HG02885 (cell line): ENCODE measurements around the gene FAM53B.

Source experiments
- ATAC-seq: cut with Tn5 transposase; IDR thresholded peaks from one replicate; pipeline ENCODE4 v1.9.1; 2021; ENCODE audit warnings: mild to moderate bottlenecking; ENCODE audit not compliant: unreplicated experiment, poor library complexity

FAM53B gene

GRCh38 chr10:124603376-124604213, 140.6 kb downstream of the FAM53B start:
- no peak for ATAC-seq

- ATAC-seq: no peak
These were observed 141.4 kb downstream of the FAM53B start for GRCh38 chr10:124602646-124603365.

- ATAC-seq: no peak
These were observed 142.0 kb downstream of the FAM53B start for GRCh38 chr10:124602121-124602561.

GRCh38 chr10:124601431-124602120, 142.6 kb downstream of the FAM53B start:
- ATAC-seq: no peak

- no peak for ATAC-seq
These were observed 143.2 kb downstream of the FAM53B start for GRCh38 chr10:124601016-124601415.

- no peak for ATAC-seq
These were observed 143.9 kb downstream of the FAM53B start for GRCh38 chr10:124600051-124600880.

- no peak for ATAC-seq
These were observed 144.6 kb downstream of the FAM53B start for GRCh38 chr10:124599588-124600050.

GRCh38 chr10:124598773-124599587, 145.2 kb downstream of the FAM53B start:
- no peak for ATAC-seq

GRCh38 chr10:124598196-124598595, 146.0 kb downstream of the FAM53B start:
- no peak for ATAC-seq

GRCh38 chr10:124597846-124598165, 146.4 kb downstream of the FAM53B start:
- ATAC-seq: no peak

GRCh38 chr10:124596962-124597845, 147.0 kb downstream of the FAM53B start:
- ATAC-seq: no peak

GRCh38 chr10:124596116-124596785, 147.9 kb downstream of the FAM53B start:
- ATAC-seq: no peak

GRCh38 chr10:124595143-124595883, 148.9 kb downstream of the FAM53B start:
- ATAC-seq: no peak

GRCh38 chr10:124594240-124594639, 149.9 kb downstream of the FAM53B start:
- ATAC-seq: no peak

- ATAC-seq: no peak
These were observed 150.7 kb downstream of the FAM53B start for GRCh38 chr10:124593431-124593985.

- no peak for ATAC-seq
These were observed 151.3 kb downstream of the FAM53B start for GRCh38 chr10:124592736-124593430.
